HG02970 (cell line): ENCODE measurements around the gene PTPRR.

Experiments used
- ATAC-seq: cut with Tn5 transposase; IDR thresholded peaks from one replicate; pipeline ENCODE4 v1.9.1; 2021; ENCODE audit warnings: mild to moderate bottlenecking, moderate library complexity, moderate number of reproducible peaks; ENCODE audit not compliant: unreplicated experiment, low FRiP score

The PTPRR gene

DNA sequence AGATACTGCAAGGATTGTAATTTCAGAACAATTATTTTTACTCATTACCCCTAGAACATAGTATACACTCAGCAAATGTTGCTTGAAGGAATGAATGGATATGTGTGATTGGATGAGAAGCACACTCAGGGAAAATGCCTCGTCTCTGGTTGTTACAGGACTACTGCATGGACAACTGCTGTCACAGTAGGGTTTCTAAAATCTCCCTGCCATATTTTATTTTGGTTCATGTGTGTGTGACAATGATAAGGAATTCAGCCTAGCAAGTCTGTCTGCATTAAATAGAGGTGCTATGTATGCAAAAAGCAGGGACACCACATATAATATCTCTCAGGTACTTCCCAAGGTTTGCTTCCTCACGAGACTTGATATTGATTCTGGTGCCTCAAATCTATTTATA lies 1.4 kb downstream of the PTPRR start:
- no peak for ATAC-seq

DNA sequence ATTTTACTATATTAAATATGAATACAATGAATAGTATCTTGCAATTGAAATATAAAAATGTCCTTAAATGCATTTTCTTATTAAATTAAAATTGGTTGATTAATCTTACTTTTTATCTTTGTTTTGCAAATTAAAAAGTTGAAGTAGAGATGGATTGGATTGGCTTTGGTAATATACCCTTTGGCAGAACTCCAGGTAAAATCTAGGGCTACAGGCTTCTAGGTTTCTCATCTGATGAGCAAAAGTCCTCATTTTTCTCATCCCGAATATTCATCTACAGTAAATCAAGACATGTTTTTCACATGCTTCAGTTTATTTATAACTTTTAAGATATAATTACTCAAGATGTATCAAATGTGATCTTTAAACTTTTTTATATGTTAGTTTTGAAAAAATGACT lies 2.2 kb downstream of the PTPRR start:
- no peak for ATAC-seq

DNA sequence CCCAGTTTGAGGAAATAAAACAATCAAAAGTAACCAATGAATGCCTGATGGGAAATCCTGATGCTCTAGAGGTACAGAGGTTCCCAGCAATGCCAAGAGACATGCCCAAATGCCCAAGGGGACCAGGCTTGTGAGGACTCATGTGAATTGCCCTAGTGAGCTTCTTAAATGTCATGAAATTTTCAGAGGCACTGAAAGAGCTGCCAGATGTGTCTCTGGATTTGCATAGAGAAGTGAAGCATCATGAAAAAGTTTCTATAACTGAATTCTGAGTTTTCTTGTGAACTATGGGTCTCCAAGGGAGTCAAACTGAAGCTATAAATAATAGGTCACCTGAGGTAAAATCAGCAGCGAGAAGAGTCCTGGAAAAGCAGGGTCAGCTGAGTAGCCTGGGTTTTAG lies 9.9 kb downstream of the PTPRR start:
- ATAC-seq: no peak

DNA sequence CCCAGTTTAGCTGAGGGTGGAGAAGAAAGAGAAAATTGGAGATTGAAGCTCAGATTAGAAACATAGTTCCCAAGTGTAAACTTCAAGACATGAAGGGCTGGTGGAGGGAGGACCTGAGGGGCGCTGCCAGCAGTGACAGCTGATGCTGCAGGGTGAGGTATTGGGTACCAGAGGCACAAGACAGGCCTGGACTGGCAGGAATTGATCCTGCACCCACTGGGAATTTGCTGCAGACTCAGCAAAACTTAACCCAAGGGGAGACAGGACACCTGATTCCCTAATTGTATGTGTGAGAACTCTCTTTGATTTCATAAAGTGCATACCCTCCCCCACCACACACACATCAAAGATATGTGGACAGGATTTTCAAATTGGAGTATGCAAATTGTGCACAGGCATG lies 11.6 kb downstream of the PTPRR start:
- no peak for ATAC-seq

DNA sequence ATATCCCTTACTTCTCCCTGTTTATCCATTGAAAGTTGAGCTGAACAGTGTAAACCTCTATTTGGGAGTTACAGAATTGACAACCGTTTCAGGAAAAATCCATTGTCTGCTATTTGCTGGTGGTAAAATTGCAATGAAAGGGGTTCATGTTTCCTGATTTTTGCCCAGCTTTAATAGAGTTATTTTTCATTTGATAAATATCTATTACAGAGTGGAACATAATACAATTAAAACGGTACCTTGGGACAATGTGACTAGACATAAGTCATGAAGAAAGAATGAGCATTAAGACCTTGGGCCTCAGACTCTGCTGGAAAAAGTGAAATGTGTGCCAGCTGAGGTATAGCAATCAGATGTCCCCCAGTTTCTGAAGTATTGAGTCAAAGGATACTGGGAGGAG lies 13.1 kb downstream of the PTPRR start:
- no peak for ATAC-seq

DNA sequence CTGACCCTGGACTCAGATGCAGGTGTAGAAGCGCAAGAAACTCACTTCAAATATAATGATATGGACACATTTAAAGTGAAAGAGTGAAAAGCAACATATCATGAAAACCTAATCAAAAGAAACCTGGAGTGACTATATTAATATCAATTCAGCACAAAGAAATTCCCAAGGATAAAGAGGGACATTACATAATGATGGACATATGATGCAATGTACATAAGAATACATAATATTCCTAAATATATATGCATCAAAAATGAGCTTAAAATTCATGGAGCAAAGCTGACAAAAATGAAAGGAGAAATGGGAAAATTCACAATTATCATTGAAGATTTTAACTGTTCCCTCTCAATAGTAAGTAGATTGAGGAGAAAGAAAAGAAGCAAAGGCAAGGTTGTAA lies 24.6 kb downstream of the PTPRR start:
- no peak for ATAC-seq

DNA sequence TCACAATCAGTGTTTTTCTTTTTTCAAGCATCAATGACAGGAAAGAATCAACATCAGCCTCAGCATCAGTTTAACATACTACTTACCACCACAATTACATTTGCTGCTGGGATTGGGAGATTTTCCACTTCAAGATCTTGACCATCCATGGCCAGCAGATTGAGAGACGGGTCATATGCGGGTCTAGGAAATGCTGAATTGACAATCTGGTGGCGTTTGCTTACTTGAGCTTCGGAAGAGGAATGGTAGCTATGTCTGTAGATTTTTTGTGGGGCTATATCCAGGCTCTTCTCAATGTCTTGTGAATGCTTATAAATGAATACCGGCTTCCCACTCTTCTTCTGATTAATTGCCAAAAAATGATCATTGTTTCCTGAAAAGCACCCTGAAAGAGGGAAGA lies 27.9 kb downstream of the PTPRR start:
- no peak for ATAC-seq

DNA sequence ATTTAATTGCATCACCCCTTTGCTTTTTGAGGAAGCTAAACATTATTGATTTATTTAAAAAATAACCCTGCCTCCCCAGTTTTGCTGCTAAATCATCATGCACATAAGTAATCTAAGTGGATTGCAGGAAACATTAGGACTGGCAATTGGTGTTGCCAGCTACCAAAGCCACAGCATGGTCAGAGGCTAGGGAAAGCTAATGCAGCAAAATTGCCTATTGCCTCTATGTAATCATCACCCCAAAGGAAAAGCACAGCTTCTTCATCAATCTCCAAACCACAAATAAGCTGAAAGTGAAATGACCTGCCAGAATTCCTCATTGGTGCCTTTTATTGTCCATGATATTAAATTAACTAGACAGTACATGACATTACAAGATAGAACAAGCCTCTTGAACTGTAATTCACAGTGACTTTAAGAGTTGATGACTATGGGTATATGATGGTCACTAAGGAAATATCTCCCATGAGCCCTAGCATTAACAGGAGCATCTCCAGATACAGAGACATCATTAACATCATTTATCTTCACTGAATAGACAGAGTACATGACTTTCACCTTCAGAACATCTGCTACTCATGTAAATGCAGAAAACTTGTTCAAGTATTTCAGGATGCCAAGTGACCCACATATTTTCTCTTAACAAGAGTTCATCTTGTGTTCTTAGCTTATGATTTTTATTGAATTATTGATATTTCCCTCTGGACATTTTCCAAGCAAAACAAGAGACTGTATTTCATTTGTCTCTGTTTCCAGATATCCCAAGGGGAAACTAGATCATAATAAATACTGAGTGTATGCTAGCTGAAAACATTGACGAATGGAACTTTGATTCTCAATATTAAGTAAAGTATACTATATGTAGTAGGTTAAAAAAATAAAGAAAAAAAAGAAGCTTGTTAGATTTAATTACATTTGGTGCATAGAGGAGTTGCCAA lies 29.4 kb downstream of the PTPRR start:
- no peak for ATAC-seq

DNA sequence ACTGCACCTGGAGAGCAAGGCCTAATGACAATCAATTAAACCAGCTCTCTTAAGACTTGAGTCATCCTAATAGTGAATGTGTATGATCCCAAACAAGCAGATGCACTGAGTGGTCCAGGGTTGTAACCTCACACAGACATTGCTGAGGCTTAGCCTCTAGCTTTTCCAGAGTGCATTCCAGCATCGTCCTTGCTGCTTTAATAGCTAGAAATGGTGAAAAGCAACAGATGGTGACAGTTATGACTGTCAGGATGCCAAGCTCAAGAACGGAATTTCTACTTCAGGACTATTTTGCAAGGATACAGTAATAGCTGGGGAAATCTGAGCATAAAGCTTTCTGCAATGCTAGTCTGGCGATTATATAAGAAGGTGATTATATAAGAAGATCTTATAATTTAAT lies 34.6 kb downstream of the PTPRR start:
- no peak for ATAC-seq

DNA sequence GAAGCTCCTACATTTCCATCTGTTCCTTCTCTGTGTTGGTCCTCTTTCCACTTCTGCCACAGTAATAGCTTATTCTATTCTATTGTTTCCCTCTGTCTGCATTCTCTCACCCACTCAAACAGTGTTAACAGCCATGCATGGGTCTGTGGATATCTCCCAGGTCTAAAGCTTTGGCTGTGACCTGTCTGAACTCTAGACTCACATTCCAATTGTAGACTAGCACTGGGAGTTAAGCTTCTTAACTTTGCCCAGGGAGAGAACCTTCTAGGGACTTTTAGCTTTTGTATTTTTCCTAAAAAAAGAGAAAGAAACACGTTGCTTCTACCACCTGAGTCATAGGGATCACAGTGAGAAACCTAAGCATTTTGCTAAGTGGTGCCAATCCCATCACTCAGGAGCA lies 36.7 kb downstream of the PTPRR start:
- ATAC-seq: no peak

DNA sequence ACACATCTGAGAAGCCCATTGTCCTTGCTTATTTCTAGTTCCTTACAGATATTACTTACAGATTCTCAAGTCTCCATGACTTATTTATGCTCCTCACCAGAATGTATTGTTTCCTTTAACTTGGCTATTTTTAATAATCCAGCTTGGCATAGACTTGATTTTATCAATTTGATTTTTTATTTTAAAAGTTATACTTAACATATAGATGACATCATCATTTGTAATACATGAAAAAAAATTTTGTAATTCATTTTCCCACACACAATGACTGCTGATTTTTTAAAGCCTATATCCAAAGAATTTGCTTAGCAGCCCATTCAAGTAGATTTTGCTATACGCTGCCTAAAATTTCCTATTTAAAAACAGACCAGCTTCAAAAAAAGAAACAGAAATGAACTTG lies 39.8 kb downstream of the PTPRR start:
- no peak for ATAC-seq

DNA sequence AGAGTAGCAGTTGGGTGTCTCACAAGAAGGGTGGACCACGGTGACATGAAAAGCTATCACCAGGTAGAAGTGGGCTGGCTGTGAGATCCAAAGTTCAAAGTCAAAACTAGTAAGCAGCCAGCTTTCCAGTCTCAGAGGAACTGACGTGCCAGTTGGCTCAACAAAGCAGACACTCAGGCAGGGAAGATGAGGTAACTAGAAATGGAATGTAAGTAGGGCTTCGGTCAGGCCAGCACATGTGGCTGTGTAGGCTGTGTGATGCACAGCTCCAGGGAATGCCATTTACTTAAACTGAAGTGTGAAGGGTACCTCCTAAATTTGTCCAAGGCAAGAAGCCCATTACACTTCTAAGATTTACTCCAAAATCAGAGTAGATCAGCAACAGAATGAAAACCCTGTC lies 43.6 kb downstream of the PTPRR start:
- ATAC-seq: no peak

DNA sequence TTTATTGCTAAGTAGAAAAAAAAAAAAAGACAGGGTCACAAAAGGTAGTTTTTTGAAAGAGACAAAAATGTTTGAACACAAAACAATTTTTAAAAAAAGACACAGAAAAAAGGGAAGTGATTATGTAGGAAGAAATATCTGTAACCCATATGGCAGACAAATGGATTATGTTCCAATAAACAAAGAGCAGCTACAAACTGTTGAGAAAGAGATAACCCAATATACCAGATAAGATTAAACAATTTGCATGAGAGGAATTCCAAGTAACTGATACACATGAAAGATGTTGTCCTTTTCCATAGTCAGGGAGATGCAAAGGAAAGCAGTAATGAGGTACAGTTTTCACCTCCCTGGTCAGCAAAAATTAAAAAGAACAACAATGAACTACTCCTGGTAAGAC lies 44.9 kb downstream of the PTPRR start:
- ATAC-seq: no peak

DNA sequence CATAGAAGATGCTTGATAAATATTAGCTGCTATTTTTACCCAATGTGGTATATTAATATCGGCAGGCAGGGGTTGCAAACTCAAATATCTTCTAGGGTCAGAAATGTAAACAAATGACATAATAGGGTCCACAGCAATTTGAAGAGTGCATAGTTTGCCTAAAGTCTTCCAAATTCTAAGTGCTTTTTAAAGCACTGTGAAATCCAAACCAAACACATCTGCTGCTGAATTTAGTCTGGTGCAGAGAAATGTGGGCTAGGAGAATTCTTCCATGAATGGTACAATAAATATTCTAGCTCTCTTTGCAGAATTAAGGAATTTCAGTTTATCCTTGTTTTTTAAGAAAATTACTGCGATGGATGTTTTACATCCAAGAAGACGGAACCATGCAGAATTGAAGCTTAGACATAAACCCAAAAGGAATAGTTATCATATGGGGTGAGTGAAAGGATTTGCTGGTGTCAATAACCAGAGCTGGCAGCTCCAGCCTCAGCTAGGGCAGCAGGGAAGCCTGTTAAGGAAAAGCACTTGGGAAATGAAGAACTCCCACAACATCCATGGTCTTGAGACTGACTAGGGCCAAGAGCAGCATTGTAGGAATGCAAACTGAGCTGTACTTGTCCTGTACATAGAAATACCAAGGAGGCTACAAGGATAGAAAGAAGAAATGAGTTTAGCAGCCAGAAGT lies 65.5 kb downstream of the PTPRR start:
- ATAC-seq: no peak

DNA sequence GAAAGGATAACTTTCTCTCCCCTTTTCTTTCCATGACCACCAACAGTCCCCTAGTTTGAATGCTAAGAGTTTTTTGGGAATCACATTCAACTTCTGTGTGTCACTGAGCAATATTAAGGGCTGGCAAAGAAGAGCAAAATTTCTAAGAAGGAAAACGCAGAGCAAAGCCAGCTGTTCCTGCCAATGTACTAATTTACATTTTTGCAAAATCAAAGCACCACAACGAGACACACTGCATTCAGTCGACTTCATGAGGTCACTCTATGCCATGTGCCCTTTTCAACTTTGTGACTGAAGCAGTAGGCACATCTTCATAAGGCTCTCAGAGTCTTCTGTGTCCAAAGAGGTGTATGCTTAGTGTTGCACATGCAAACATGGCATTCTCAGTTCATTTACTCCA lies 66.4 kb downstream of the PTPRR start:
- no peak for ATAC-seq

DNA sequence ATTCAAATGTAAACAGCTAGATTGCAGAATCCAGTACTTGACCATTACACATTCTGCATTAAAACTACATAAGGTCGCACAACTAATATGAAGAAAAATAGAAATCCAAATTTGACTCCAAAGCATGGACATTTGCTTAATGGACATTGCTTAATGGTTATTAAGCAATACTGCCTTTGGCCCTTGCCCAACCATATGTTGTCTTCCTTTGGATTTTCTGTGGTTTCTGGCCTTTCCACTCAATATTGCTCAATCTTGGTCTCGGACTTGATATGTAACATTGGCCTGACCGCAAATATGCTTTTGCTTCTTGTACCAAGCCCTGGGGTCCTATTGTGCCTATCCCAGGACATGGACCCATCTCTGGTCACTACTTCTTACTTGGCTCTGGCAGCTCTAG lies 67.2 kb downstream of the PTPRR start:
- ATAC-seq: no peak

DNA sequence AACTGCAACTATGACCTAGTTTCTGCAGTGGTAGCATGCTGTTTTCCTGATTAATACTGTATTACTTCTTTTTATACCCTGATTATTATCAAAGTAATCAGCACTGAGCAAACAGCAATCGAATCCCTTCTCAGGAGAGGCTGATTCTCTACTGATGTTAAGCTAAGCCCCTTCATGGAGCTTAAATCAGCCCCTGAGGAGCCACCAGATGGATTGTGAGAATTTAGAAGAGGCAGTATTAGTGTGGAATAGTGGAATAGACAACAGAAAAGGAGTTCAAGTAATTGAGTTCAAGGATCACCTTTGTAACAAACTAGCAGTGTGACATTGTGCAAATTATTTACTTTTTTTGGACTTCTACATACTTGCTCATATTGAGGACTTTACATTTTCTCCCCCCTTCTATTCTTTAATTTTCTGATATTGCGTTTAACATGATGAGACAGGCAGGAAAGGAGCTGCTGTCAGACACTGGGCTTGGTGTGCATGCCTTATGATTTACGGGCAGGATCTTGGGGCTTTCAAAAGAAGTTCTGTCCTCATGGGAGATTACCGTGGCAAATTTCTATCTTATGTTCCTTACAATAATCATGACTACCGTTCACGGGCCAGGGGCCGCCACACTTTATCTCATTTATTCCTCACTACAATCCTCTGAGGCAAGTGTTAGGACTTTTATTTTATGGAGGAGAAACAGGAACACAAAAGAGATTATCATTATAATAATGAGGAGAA lies 68.0 kb downstream of the PTPRR start:
- no peak for ATAC-seq

DNA sequence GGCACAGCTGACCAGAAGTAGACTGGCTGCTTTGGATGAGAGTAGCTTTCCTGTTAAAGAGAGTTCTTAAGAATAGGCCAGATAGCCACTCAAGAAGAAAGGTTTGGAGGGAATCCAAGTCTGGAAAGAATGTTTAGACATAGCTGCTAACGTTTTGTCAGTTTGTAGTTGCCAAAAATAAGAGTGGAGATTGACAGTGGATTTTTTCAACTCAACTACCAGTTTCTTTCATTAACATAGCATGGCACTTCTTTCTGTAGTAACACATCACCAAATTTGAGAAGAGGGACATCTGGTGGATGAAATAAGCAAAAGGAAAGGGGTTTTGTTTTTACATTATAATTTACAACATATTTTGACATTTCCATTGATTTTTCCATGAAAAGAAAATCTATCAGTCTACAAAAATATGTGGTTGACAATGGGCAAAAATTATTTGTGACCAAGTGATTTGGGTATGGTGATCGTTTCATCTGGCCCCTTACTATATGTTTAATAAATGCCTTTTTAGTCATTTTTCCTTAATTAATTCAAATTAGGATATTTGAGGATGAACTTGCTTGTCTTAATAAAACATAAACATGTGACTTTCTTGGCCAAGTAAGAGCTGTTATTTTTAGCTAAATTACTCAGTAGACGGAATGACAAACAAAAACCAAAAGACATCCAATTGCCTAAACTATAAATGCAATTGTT lies 71.1 kb downstream of the PTPRR start:
- ATAC-seq: no peak

DNA sequence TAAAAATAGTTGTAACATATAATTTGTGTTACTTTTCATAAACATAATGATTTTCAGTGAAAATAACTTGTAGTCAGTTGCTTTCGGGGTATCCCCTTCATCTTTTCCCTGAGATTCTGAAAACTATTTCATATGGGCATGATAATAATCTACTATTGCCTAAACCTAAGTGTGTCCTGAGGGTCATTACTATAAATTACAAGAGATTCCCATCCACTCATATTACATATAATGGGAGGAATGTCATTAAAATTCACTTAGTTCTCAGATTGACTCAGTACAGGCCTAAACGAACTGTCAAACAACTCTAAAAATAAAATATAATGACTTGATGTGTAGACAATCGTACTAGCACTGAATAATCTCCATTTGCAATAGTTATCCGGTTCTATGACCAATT lies 72.7 kb downstream of the PTPRR start:
- no peak for ATAC-seq

DNA sequence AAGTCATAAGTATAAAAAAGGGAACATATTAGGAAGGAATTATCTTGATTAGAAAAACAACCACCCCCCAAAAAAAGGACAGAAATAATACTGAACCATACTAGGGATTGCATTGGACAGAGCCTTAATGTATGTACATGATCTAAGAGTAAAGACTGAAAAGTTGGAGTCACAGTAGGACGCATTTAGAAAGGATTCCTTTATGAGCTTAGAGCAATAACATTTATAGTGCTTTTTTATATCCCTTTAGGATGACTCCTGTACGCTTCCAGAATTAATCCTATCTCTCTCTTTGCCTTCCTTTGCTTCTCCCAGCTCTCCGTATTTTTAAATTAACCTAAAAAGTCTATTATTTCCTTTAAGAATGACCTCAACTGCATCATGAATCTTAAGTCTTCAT lies 75.3 kb downstream of the PTPRR start:
- no peak for ATAC-seq

DNA sequence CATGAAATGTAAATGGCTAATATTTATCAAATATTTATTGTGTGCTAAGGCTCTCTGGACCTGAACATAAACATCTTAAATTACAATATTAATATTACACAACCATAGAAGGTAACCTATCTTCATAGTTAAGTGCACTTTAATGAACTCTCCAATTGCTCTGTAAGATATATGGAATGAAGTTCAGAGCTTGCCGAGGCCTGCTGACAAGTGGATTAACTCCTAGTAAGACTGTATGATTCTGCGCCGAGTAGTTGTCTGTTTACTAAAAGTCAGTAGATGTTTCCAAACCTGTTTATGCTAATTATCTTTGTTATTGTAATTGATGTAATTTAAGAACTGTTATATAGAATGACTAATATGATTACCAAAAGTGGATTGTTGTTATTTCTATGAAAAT lies 77.2 kb downstream of the PTPRR start:
- ATAC-seq: no peak
